ENCODE data around the gene PAFAH1B1. TPM values are rescaled to one million over a fixed set of nuclear protein-coding genes. Genes with fewer than 3 reads are reported as not detected.
A peak's percentile ranks its signal among the peaks of the same experiment; 100 is the strongest.
"Not testable (repeated sequence)": the region's sequence is repeated elsewhere in the genome, so short reads cannot be mapped to it uniquely, and the experiment has no call there.

The PAFAH1B1 gene
- total RNA-seq, result 10 to 100 TPM; 39.7 to 60.3 TPM

DNA sequence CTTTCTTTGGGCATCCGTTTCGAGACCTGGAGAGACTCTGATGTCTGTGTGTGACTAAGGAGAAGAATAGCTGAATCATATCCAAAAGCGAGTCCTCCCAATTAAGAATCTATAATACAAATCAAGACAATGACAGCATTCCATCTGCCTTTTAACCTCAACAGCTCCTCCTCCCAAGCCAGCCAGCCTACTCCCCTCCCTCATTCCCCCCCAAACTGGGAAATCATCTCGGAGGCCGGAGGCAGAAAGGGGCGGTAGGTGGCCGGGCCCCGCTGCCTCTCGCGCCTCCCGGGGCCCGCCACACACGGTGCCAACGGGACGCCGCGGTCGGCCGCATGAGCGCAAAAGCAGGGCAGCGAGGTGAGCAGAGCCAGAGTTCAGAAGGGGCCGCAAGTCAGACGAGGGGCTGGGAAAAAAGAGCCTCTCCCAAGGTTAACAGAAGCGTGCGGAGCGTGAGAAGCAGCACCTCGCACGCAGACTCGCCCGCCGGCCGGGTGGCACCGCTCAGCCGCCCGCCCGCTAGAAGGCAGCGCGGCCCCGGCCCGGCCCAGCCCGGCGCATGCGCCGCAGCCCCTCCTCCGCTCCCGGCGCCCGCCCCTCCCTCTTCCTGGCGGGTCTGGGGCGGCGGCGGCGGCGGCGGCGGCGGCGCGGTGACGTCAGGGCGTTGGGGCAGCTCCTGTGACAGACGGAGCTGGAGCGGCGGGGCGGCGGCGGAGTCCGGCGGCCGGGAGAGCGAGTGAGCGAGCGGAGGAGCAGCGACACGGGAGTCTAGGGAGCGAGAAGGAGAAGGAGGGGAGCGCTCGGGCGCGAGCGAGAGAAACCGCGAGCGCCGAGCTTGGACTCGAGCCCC is at the start of gene PAFAH1B1:
PAFAH1B1 (plus strand) TSS at position 684 of the 850 bp plus-strand sequence. CDS start 44,635 bp downstream, outside the sequence.
- peak; percentile 74 to 86 (median 80) for TF ChIP-seq POLR2A (IDR thresholded peaks at IDR 0.05)
- TF ChIP-seq, protein P1, sequence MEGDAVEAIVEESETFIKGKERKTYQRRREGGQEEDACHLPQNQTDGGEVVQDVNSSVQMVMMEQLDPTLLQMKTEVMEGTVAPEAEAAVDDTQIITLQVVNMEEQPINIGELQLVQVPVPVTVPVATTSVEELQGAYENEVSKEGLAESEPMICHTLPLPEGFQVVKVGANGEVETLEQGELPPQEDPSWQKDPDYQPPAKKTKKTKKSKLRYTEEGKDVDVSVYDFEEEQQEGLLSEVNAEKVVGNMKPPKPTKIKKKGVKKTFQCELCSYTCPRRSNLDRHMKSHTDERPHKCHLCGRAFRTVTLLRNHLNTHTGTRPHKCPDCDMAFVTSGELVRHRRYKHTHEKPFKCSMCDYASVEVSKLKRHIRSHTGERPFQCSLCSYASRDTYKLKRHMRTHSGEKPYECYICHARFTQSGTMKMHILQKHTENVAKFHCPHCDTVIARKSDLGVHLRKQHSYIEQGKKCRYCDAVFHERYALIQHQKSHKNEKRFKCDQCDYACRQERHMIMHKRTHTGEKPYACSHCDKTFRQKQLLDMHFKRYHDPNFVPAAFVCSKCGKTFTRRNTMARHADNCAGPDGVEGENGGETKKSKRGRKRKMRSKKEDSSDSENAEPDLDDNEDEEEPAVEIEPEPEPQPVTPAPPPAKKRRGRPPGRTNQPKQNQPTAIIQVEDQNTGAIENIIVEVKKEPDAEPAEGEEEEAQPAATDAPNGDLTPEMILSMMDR (IDR thresholded peaks at IDR 0.05), result peak in 1 of 7 experiments; percentile 48
- DNase-seq (peak; percentile 93 to 94 (median 94)), ATAC-seq (peak; percentile 94)
- H3K36me3 ChIP-seq (replicated peaks in 1 of 2; ENCODE audit: insufficient read depth in 1 of 2, low read depth in 2 of 2), result no peaks in the 10 kb centered on the region
- intact Hi-C loops (cut with DNase I), result loop anchor here (10.0 kb wide), 1 partner anchor 112 kb away; no protein-coding TSS in a partner anchor
- H3K4me3 ChIP-seq, result peak within 1 kb of the TSS; percentile 67 to 80
- H3K27ac ChIP-seq, result peak within 1 kb of the TSS; percentile 93 to 98 (median 97)
- 1% methylated on average over 15 to 85 of the region's 86 CpGs for WGBS, 2 donors
- H3K4me1 ChIP-seq, result peaks cover 39% of the 10 kb centered on the region
- no peaks in the 10 kb centered on the region for H3K27me3 ChIP-seq
- H3K9me3 ChIP-seq, result no peaks in the 10 kb centered on the region

GRCh38 chr17:2545393-2545792 is 48.1 kb upstream of the PAFAH1B1 start:
- H3K36me3 ChIP-seq (replicated peaks in 1 of 2; ENCODE audit: insufficient read depth in 1 of 2, low read depth in 2 of 2), result no peaks in the 10 kb centered on the region
- 32 to 55% methylated on average over 7 of the region's 7 CpGs for WGBS, 2 donors
- peak; percentile 11 to 54 (median 14) for DNase-seq

GRCh38 chr17:2547176-2547575 is 46.3 kb upstream of the PAFAH1B1 start:
- no peak overlapping the region for H3K4me3 ChIP-seq
- no peak for DNase-seq
- 83 to 87% methylated on average over 9 of the region's 9 CpGs for WGBS, 2 donors
- no peaks in the 10 kb centered on the region for H3K9me3 ChIP-seq
- ATAC-seq, result no peak
- H3K27ac ChIP-seq, result no peak overlapping the region
- TF ChIP-seq, protein P1 (IDR thresholded peaks at IDR 0.05), result no peak
- TF ChIP-seq POLR2A (IDR thresholded peaks at IDR 0.05), result no peak
- no peaks in the 10 kb centered on the region for H3K36me3 ChIP-seq (replicated peaks in 1 of 2; ENCODE audit: insufficient read depth in 1 of 2, low read depth in 2 of 2)
- H3K27me3 ChIP-seq, result no peaks in the 10 kb centered on the region
- intact Hi-C loops (cut with DNase I), result no loop called here
- H3K4me1 ChIP-seq, result peaks cover 7% of the 10 kb centered on the region

More at GRCh38 chr17:2545393-2545792, 48.1 kb upstream of the PAFAH1B1 start:
- peaks cover 7% of the 10 kb centered on the region for H3K4me1 ChIP-seq
- intact Hi-C loops (cut with DNase I), result no loop called here
- no peaks in the 10 kb centered on the region for H3K9me3 ChIP-seq
- H3K4me3 ChIP-seq, result no peak overlapping the region
- H3K27ac ChIP-seq, result peak overlapping the region in 2 of 4 donors; percentile 12 to 42
- no peaks in the 10 kb centered on the region for H3K27me3 ChIP-seq
- peak; percentile 33 for ATAC-seq
- TF ChIP-seq, protein P1 (IDR thresholded peaks at IDR 0.05), result no peak
- TF ChIP-seq POLR2A (IDR thresholded peaks at IDR 0.05), result no peak

DNA sequence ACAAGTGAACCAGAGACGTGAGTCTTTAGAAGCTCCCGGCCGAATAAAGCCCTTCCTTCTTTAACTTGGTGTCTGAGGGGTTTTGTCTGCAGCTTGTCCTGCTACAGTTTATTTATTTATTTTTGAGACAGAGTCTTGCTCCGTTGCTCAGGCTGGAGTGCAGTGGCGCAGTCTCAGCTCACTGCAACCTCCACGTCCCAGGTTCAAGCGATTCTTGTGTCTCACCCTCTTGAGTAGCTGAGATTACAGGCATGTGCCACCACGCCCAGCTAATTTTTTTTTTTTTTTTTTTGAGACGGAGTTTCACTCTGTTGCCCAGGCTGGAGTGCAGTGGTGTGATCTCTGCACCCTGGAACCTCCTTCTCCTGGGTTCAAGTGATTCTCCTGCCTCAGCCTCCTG is 45.4 kb upstream of the PAFAH1B1 start:
- H3K27ac ChIP-seq; H3K9me3 ChIP-seq; H3K36me3 ChIP-seq (replicated peaks in 1 of 2; ENCODE audit: insufficient read depth in 1 of 2, low read depth in 2 of 2); H3K27me3 ChIP-seq; H3K4me3 ChIP-seq; H3K4me1 ChIP-seq; intact Hi-C loops (cut with DNase I); ATAC-seq; DNase-seq: not testable (repeated sequence)
- WGBS, 2 donors, result 80 to 84% methylated on average over 9 of the region's 9 CpGs

GRCh38 chr17:2549392-2550211 is 43.9 kb upstream of the PAFAH1B1 start:
- no peaks in the 10 kb centered on the region for H3K27me3 ChIP-seq

More at GRCh38 chr17:2549392-2550211, 43.9 kb upstream of the PAFAH1B1 start:
- ATAC-seq (no peak), DNase-seq (no peak)
- 85 to 86% methylated on average over 7 to 8 of the region's 8 CpGs for WGBS, 2 donors
- H3K36me3 ChIP-seq (replicated peaks in 1 of 2; ENCODE audit: insufficient read depth in 1 of 2, low read depth in 2 of 2), result no peaks in the 10 kb centered on the region
- no peaks in the 10 kb centered on the region for H3K9me3 ChIP-seq
- no peak overlapping the region for H3K27ac ChIP-seq
- no peak for TF ChIP-seq POLR2A (IDR thresholded peaks at IDR 0.05)
- TF ChIP-seq, protein P1 (IDR thresholded peaks at IDR 0.05), result no peak
- H3K4me1 ChIP-seq, result peaks cover 7% of the 10 kb centered on the region
- intact Hi-C loops (cut with DNase I), result no loop called here
- no peak overlapping the region for H3K4me3 ChIP-seq
